Measurements from ENCODE around the gene MAP2K3. TPM values are rescaled to one million over a fixed set of nuclear protein-coding genes. Genes with fewer than 3 reads are reported as not detected.

The MAP2K3 gene
- total and polyA plus RNA-seq, 9 donors = 9.1 to 45.5 (median 17.6) TPM

DNA sequence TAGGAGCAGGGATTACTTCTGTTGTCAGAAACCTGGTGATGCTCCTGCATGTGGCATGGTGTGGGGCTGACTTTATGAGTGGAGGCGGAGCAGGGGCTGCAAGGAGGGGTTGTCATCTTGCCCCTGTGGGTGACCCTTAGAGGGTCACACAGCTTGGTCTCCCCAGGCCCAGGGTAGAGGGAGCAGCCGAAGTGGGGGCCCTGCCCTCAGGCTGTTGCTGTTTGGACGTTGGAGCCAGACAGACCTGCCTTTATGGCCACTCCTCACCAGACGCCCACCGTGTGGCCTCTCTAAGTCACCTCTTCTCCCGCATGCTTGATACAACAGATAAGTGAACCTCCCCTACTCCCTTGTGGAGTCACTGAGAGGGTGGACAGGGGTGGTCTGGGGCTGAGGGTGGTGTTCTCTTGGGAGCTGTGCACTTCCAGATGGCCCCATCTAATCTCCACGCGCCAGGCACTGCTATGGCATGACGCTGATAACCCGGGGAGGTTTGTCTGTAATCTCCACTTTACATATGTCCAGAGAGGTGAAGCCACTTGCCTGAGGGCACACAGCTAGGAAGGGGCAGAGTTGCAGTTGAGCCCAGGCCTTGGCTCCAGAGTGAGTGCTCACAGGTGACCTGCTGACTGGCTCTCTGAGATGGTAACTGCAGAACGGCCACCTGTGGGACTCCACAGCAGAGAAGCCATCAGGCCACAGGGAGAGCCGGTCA is 10.0 kb downstream of the MAP2K3 start:
- intact Hi-C loops (cut with DNase I) = loop anchor here in 1 of 4 donors (1.0 to 10.0 kb wide), 2 partner anchors 12 to 1420 kb away; no protein-coding TSS in a partner anchor
- 66 to 69% (median 68%) methylated on average over 12 of the region's 12 CpGs for WGBS, 3 donors
- H3K27ac ChIP-seq = no peak overlapping the region
- peaks cover 3% of the 10 kb centered on the region for H3K4me1 ChIP-seq (ENCODE audit: insufficient read depth)
- no peak for DNase-seq
- H3K9me3 ChIP-seq = no peaks in the 10 kb centered on the region
- TF ChIP-seq EP300 (IDR thresholded peaks at IDR 0.05) = no peak
- TF ChIP-seq, protein P1, sequence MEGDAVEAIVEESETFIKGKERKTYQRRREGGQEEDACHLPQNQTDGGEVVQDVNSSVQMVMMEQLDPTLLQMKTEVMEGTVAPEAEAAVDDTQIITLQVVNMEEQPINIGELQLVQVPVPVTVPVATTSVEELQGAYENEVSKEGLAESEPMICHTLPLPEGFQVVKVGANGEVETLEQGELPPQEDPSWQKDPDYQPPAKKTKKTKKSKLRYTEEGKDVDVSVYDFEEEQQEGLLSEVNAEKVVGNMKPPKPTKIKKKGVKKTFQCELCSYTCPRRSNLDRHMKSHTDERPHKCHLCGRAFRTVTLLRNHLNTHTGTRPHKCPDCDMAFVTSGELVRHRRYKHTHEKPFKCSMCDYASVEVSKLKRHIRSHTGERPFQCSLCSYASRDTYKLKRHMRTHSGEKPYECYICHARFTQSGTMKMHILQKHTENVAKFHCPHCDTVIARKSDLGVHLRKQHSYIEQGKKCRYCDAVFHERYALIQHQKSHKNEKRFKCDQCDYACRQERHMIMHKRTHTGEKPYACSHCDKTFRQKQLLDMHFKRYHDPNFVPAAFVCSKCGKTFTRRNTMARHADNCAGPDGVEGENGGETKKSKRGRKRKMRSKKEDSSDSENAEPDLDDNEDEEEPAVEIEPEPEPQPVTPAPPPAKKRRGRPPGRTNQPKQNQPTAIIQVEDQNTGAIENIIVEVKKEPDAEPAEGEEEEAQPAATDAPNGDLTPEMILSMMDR (IDR thresholded peaks at IDR 0.05) = no peak
- no peak for TF ChIP-seq POLR2A (IDR thresholded peaks at IDR 0.05)
- H3K36me3 ChIP-seq = no peaks in the 10 kb centered on the region
- H3K27me3 ChIP-seq = no peaks in the 10 kb centered on the region
- no peak overlapping the region for H3K4me3 ChIP-seq

- Histone ChIP-seq H3K4me3 (no peak overlapping the region), H3K9me3 (no peaks in the 10 kb centered on the region), H3K36me3 (no peaks in the 10 kb centered on the region), H3K27me3 (no peaks in the 10 kb centered on the region), H3K27ac (no peak overlapping the region), H3K4me1 (ENCODE audit: insufficient read depth) (no peaks in the 10 kb centered on the region)
- WGBS, 3 donors = 73 to 75% (median 73%) methylated on average over 19 of the region's 19 CpGs
- intact Hi-C loops (cut with DNase I) = loop anchor here in 1 of 4 donors (10.0 kb wide), 1 partner anchor 1420 kb away; no protein-coding TSS in a partner anchor
- no peak for DNase-seq
- no peak for TF ChIP-seq EP300 (IDR thresholded peaks at IDR 0.05)
- TF ChIP-seq, protein P1 (IDR thresholded peaks at IDR 0.05) = no peak
- no peak for TF ChIP-seq POLR2A (IDR thresholded peaks at IDR 0.05)
Observed at GRCh38 chr17:21295036-21295952, 10.8 kb downstream of the MAP2K3 start.

DNA sequence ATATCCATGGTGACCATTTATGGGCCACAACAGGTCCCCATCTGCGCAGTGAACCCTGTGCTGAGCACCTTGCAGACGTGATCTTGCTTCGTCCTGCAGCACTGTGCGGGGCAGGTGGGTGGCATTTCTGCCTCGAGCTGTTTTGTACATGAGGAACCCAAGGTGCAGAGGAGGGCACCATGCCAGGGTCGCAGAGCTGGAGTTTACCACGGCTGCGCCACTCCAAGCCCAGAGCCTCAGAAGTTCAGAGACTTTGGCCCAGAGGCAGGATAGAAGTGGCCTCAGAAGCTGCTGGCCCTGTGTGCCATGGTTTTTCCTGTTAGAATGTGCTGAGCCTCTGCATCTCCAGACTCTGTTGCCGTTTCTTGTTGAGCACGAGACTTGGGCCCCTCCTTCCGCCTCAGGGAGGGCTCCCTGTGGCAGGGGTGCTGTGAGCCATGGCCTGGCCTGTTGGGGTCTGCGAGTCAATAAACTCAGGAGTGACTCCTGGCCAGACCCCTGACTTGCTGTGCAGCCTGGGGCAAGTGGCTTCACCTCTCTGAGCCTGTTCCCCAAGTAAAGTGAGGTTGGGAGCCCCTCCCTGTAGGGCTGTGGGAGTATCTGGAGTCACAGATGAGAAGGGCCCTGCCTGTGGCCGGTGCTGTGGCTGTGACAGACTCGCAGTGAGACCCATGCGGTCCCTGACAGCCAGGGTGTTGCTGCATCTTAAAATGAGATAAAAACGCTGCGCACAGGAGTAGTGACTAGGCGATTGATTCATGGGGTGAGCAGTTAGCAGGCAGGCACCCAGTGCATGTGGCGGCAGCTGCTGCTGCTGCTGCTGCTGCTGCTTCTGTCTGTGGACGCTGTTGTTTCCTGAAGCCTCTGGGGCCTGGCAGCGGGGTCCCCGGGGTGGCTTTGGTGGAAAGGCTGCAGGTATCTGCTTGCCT is 11.8 kb downstream of the MAP2K3 start:
- 64 to 69% (median 68%) methylated on average over 22 of the region's 22 CpGs for WGBS, 3 donors
- intact Hi-C loops (cut with DNase I) = loop anchor here in 1 of 4 donors (10.0 kb wide), 1 partner anchor 1418 kb away; no protein-coding TSS in a partner anchor
- no peak overlapping the region for H3K27ac ChIP-seq
- H3K9me3 ChIP-seq = no peaks in the 10 kb centered on the region
- H3K4me1 ChIP-seq (ENCODE audit: insufficient read depth) = no peaks in the 10 kb centered on the region
- TF ChIP-seq EP300 (IDR thresholded peaks at IDR 0.05) = no peak
- TF ChIP-seq, protein P1 (IDR thresholded peaks at IDR 0.05) = no peak
- H3K36me3 ChIP-seq = no peaks in the 10 kb centered on the region
- no peak overlapping the region for H3K4me3 ChIP-seq
- DNase-seq = no peak
- no peaks in the 10 kb centered on the region for H3K27me3 ChIP-seq

Measured in ovary (tissue), 9 donors.